D721Med (cell line): ENCODE measurements around the gene AUH.

Experiments
- DNase-seq: peaks from one replicate; pipeline ENCODE4 v3.0.0; 2011; ENCODE audit warnings: low spot score; ENCODE audit not compliant: insufficient read length
- FAIRE-seq: peaks from 2 replicates; lab custom pipeline; 2011; peaks lifted over from hg19 to GRCh38; lab: Jason Lieb, UNC
- TF ChIP-seq, protein P1 (sequence below): IDR thresholded peaks from 2 replicates; pipeline ENCODE4 v1.5.1; 2012; ENCODE audit warnings: mild to moderate bottlenecking, control low read depth; ENCODE audit not compliant: insufficient read depth; ENCODE audit errors: missing control alignments

Gene AUH

DNA sequence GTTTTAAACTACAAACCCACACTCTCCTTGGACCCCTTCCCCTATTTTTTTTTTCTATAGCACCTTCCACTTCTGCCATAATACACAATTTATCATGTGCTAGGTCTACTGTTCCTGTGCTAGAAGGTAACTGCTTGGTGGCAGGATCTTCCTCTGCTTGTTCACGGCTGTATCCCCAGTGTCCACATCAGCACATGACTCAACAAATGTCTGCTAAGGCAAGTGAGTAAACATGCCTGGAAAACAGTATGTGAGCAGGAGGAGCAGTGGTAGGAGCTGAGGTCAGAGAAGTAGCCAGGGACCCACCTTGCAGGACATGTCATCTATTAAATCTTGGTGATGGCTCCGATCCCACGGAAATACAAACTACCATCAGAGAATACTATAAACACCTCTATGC, 79.4 kb downstream of the AUH start:
- TF ChIP-seq, protein P1, sequence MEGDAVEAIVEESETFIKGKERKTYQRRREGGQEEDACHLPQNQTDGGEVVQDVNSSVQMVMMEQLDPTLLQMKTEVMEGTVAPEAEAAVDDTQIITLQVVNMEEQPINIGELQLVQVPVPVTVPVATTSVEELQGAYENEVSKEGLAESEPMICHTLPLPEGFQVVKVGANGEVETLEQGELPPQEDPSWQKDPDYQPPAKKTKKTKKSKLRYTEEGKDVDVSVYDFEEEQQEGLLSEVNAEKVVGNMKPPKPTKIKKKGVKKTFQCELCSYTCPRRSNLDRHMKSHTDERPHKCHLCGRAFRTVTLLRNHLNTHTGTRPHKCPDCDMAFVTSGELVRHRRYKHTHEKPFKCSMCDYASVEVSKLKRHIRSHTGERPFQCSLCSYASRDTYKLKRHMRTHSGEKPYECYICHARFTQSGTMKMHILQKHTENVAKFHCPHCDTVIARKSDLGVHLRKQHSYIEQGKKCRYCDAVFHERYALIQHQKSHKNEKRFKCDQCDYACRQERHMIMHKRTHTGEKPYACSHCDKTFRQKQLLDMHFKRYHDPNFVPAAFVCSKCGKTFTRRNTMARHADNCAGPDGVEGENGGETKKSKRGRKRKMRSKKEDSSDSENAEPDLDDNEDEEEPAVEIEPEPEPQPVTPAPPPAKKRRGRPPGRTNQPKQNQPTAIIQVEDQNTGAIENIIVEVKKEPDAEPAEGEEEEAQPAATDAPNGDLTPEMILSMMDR = no peak
- no peak for DNase-seq
- FAIRE-seq = no peak

DNA sequence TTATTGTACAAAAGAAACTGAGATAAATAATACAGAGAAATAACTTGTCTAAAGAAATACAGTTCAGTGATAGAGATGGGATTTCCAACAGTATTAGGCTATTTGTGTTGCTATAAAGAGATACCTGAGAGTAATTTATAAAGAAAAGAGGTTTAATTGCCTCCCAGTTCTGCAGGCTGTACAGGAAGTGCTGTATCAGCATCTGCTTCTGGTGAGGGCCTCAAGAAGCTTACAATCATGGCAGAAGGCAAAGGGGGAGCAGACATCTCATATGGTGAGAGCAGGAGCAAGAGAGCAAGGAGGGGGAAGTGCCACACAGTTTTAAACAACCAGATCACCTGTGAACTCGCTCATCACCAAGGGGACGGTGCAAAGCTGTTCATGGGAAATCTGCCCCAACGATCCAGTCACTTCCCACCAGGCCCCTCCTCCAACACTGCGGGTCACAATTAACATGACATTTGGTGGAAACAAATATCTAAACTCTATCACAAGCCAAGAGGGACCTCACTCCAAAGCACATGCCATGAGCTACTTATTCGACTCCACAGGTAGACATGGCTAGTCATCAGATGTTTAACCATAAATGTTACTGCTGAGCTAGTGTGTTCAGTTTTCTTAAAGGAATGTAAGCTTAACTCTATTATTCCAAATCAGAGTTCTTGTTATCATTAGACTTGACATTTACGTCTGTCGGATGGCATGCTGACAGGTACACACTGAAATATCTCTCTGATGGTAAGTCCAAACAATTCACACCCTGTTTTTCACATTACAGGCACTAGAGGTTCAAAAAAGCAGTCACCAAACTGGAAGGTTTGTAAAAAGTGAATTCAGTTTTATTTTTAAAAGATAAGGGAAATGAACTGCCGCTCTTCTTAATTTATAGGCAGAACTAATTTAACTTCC, 82.2 kb downstream of the AUH start:
- TF ChIP-seq, protein P1 = no peak
- DNase-seq = no peak
- no peak for FAIRE-seq

DNA sequence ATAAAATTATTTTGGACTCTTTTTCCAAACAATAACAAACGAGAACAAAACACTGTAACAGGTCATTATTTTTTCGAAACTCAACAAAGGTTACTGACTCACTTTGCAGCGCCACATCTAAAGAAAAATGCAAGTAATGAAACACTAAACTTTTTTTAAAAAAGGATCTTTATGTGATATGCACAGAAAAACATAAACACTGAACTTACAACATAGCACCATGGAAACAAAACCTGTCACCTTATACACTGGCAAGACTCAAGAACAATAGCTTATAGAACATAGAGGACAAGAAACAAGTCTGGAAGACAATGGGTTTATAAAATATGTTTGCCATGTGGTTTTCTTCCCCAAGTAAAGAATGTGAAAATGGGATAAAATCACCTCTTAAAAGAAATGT, 85.2 kb downstream of the AUH start:
- TF ChIP-seq, protein P1 = no peak
- DNase-seq (no peak), FAIRE-seq (no peak)

DNA sequence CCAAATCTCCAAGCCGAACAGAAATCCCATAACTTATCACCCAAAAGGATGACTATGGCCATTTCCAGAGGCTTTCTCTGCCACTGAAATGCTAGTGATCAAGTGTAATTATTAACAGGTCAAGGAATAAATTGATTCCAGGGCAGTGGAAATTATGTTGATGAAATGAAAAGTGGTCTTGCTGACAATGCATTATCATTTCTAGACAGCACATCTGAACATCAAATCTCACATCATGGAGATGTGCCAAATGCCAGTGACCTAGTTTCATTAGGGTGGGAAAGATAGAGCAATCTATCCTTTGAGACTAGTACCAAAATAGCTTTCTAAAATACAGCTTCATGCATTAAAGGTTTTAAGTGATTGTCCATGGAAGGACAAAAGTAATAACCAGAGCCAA, 86.1 kb downstream of the AUH start:
- DNase-seq (no peak), FAIRE-seq (no peak)
- TF ChIP-seq, protein P1 = no peak

DNA sequence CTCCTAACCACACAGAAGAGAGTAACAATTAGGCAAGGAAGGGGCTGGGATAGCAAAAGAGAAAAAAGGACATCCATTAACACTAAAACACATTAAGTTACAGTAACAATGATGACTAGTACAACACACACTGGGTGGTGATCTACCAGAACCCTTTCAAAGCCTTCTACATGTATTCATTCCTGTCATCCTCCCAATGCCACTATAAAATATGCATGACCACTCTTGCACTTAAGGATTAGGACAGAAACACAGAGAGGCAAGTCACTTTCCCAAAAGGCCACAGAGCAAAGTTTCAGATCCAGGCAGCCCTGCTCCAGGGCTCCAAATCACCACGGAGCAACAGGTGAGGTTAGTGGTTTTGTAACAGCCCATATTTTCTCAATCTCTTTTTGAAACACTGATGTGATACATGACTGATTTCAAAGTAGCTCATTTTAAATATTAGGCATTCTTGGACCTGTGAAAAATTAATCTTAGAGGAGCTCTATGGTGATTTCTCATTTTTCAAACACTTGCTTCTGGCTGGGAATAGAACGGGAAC, 86.7 kb downstream of the AUH start:
- DNase-seq (no peak), FAIRE-seq (no peak)
- TF ChIP-seq, protein P1 = no peak

DNA sequence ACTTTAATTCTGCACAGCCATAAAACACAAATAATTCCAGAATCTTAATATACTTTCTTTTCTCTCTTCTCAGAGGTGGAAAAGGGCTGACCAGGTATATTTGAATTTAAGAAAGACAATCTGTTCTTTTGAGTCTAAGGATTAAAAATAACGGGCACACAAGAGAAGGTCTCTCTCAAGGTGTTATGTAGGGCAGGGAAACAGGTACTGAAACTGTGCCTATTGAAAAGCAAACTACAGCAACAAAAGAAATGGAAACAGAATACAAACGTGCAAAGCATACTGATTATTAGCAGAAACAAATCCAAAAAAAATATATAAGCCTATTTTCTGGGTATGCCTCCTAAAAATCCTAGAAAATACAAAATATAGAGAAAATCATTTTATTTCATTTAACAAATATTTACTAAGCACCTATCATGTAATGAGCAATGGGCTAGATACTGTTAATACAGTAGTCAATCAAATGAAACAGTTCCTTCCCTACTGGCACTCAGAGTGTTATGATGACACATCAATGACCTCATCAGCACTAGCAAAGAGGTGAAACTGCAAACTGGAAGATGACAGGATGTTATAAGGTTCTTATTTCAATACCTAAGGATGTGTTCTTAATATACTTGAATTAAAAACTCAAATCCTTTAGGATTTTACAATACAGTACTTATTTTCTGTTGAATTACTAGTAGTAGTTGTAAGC, 87.7 kb downstream of the AUH start:
- TF ChIP-seq, protein P1 = no peak
- DNase-seq = no peak
- no peak for FAIRE-seq

DNA sequence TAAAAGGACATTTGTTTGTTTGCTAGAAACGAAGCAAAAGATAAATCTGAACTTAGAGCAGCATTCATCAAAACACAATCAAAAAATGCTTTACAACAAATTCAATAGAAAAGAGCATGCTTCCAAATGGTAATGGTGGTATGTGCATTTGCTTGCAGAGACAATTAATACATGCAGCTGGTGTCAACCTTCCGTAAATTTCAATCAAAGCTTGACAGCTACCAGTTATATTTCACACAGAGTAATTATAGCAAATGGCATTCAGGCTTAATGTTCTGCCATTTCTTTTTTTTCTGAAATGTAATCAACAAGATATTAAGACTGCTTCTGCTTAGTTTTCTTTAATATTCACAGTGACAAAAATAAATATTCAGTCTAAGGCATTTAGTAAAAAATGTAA, 90.6 kb downstream of the AUH start:
- no peak for DNase-seq
- FAIRE-seq = no peak
- TF ChIP-seq, protein P1 = no peak
